GM12874 (cell line): ENCODE data around the gene SELENOS.

Experiments
- TF ChIP-seq, protein P1 (sequence below): IDR thresholded peaks from 2 replicates; pipeline ENCODE4 v1.5.1; 2011; ENCODE audit warnings: low read depth, mild to moderate bottlenecking, control low read depth, low read length, moderate library complexity; ENCODE audit not compliant: insufficient read depth

SELENOS gene

DNA sequence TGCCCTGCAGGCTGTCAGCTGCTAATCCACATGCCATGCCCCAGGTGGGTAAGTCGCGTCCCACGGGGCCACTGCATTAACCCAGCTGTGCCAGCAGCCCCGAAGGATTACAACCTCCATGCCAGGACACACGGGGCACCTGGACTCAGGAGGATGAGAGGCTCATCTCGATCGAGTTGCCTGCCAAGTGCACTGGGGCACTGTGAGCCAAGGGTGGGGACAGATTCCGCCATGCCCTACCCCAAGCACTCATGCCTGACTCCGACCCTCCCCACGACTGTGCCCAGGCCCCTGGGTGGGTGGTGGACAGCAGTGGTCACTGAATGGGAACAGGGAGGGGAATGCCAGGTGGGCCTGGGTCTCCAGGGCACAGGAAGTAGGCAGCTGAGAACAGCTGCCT, 38.5 kb upstream of the SELENOS start:
- TF ChIP-seq, protein P1, sequence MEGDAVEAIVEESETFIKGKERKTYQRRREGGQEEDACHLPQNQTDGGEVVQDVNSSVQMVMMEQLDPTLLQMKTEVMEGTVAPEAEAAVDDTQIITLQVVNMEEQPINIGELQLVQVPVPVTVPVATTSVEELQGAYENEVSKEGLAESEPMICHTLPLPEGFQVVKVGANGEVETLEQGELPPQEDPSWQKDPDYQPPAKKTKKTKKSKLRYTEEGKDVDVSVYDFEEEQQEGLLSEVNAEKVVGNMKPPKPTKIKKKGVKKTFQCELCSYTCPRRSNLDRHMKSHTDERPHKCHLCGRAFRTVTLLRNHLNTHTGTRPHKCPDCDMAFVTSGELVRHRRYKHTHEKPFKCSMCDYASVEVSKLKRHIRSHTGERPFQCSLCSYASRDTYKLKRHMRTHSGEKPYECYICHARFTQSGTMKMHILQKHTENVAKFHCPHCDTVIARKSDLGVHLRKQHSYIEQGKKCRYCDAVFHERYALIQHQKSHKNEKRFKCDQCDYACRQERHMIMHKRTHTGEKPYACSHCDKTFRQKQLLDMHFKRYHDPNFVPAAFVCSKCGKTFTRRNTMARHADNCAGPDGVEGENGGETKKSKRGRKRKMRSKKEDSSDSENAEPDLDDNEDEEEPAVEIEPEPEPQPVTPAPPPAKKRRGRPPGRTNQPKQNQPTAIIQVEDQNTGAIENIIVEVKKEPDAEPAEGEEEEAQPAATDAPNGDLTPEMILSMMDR = no peak

DNA sequence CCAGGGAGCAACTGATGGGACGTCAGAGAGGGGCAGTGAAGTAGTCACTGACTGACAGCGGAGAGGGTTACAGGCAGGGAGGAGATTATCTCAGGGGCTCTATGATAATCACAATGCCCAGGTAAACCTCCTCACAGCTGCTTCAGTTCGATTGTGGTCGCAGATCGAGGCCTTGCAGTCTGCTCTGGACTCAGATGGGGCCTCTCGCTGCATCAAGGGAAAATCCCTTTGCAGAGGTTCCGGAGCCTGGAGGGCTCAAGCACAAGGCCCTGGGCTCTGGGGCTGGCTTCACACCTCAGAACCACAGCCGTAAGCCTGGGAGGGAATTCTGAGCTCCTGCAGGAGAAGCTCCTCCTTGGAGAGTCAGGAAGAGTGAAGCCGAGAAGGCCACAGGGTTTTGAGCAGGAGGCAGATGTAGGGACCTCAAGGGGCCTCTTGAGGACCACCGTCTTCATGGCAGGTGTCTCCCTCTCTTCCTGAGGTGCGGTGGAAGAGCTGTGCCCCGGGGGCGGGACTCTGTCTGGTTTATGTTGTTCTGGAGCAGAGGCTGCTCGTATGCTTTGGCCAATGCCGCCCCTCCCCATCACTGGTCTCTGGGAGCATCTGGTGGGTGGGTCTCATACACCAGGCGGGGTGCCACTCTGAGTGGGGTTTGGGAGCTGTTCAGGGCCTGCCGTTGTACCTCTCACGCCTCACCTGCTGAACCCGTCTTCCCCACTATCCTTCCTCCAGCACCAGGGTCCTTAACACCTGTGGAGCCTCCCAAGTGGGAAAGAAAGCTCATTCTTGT, 37.2 kb upstream of the SELENOS start:
- TF ChIP-seq, protein P1 = no peak

DNA sequence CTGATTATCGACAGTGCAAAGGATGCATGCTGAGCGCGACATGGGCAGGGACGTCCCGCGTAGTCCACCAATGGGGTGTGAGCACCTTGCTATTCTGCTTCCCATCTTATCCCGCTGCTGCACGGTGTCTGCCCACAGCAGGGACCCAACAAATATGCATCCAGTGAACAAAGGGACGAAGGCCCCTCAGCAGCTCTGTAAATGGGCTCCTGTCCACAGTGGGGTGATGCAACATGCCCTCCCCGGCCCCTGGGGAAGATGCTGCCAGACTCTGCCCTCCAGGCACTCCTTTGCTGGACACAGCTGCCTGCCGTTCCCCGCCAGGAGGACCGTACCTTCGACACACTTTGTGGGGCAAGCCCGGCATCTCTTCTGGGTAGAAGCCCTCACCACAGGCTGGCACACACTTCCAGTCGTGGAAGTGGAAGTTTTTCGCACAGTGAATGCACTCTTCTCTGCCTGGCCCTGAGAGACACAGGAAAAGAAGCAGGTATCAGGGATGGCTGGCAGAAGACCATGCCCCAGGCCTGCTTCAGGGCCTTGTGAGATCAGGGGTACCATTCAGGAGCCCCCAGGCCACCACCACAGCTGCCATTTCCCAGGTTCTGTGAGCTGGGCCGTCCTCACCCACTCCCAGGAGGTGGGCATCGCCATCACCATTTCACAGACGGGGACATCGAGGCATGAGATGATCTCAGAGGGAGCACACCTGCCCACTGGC, 35.9 kb upstream of the SELENOS start:
- TF ChIP-seq, protein P1 = no peak

DNA sequence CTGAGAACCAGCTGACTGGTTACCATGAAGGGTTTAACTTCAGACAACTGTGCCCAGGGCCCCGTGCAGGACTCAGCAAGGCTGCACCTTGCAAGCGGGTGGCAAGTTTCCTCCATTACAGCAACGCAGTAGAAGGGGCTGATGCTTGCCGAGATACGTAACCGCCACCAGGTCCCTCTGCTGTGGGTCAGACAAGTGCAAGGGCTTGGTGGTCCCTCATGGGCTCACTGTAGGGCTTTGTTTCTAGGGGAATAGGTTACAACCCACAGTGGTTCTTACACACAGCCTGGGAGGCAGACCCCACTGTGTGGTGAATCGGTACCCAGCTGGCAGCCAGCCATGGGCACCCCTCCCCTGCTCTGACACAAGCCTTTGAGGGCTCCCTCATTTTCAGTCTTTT, 33.2 kb upstream of the SELENOS start:
- TF ChIP-seq, protein P1 = no peak

DNA sequence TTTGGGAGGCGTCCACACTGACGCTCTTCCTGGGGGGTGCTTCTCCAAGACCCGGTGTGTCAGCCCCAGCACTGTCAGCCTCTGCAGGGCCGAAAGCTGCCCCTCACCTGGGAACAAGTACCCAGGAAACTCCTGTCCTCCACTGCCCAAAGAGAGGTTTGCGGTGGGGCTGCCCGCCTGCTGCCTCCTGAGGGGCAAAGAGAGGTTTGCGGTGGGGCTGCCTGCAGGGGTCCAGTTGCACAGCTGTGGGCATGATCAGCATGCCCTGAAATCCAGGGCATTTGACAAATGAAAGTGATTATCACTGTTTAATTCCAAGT, 32.8 kb upstream of the SELENOS start:
- TF ChIP-seq, protein P1 = no peak

DNA sequence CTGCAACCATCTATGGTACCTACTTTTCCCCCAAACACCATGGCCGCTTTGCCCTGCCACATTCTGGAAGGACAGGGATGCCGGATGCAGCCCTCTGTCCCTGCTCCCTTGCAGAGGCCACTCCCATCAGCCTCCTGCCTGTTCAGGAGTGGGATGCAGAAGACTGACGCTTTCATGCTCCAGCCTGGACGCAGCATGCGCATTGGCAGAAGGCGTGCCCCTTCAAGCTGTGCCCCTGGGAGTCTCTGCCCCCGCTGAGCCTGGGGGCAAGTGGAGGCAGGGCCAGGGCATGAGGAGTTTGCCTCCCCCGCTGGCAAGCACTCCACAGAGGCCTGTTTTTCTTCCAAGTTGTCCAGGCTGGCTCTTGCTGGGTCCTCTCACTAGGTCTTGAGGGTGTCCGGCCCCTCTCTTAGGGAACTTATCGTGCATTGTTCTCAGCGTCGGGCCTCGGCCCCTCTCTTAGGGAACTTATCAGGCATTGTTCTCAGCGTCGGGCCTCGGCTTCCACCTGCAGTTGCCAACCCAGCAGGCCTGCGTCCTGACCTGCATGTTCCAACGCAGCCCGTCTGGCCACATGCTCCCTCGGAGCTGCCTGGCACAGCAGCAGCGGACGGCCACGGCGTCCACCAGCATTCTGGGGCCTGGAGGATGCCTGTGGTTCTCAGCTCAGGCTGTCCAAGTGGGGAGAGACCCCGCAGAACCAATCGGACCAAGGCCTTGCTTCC, 32.3 kb upstream of the SELENOS start:
- TF ChIP-seq, protein P1 = no peak
